Nephron (organoid): Measurements from ENCODE around the gene CLPSL2.
"Not testable (repeated sequence)": the region's sequence is repeated elsewhere in the genome, so short reads cannot be mapped to it uniquely, and the experiment has no call there.

Experiments
- H3K27ac Mint-ChIP-seq, 3 experiments: 2 replicates each; pipeline ENCODE4 v1.8.0; 2020; ENCODE audit warnings: mixed read lengths in 3 of 3, mild to moderate bottlenecking in 2 of 3, moderate library complexity in 1 of 3
- H3K27me3 Mint-ChIP-seq: 2 replicates; pipeline ENCODE4 v1.8.0; 2021; ENCODE audit warnings: low read depth, mild to moderate bottlenecking, moderate library complexity, mixed read lengths
- H3K36me3 Mint-ChIP-seq: 2 replicates; pipeline ENCODE4 v1.8.0; 2020; ENCODE audit warnings: low read depth, mixed read lengths
- H3K4me1 Mint-ChIP-seq: 2 replicates; pipeline ENCODE4 v1.8.0; 2020; ENCODE audit warnings: mixed read lengths
- H3K4me3 Mint-ChIP-seq, 3 experiments: 2 replicates each; pipeline ENCODE4 v1.8.0; 2020; ENCODE audit warnings: mild to moderate bottlenecking in 3 of 3, mixed read lengths in 3 of 3, moderate library complexity in 2 of 3
- H3K9me3 Mint-ChIP-seq: 2 replicates; pipeline ENCODE4 v1.8.0; 2020; ENCODE audit warnings: mixed read lengths
- CTCF ChIP-seq, 3 experiments: fragments of 200-600 bp; sonication (generic); IDR thresholded peaks; one replicate each; pipeline ENCODE4 v1.5.0; 2021; ENCODE audit warnings: antibody characterized with exemption in 3 of 3; ENCODE audit not compliant: unreplicated experiment in 3 of 3

Gene CLPSL2

GRCh38 chr6:35730745-35731413 is 45.5 kb upstream of the CLPSL2 start:
- no peak for TF ChIP-seq CTCF (IDR thresholded peaks at IDR 0.05; ENCODE audit: unreplicated experiment in 3 of 3)
- Mint-ChIP-seq H3K9me3 (no peaks in the 10 kb centered on the region), H3K36me3 (no peaks in the 10 kb centered on the region), H3K4me1 (peaks cover 40% of the 10 kb centered on the region), H3K27ac (peak overlapping the region; percentile 98 to 99 (median 99)), H3K27me3 (no peaks in the 10 kb centered on the region), H3K4me3 (peak overlapping the region; percentile 88 to 91 (median 91))

- Mint-ChIP-seq H3K27me3 (peaks cover 3% of the 10 kb centered on the region), H3K4me3 (peak overlapping the region; percentile 88 to 91 (median 91)), H3K4me1 (peaks cover 35% of the 10 kb centered on the region), H3K9me3 (no peaks in the 10 kb centered on the region), H3K36me3 (no peaks in the 10 kb centered on the region), H3K27ac (peak overlapping the region; percentile 98 to 99 (median 99))
- no peak for TF ChIP-seq CTCF (IDR thresholded peaks at IDR 0.05; ENCODE audit: unreplicated experiment in 3 of 3)
Measured at GRCh38 chr6:35731414-35731735, 45.0 kb upstream of the CLPSL2 start.

GRCh38 chr6:35731736-35732532 is 44.5 kb upstream of the CLPSL2 start:
- TF ChIP-seq CTCF (IDR thresholded peaks at IDR 0.05; ENCODE audit: unreplicated experiment in 3 of 3), result peak in 1 of 3 experiments; percentile 18
- peaks cover 29% of the 10 kb centered on the region for H3K4me1 Mint-ChIP-seq
- H3K4me3 Mint-ChIP-seq, result peak overlapping the region; percentile 88 to 91 (median 91)
- H3K27me3 Mint-ChIP-seq, result peaks cover 3% of the 10 kb centered on the region
- H3K36me3 Mint-ChIP-seq, result no peaks in the 10 kb centered on the region
- H3K9me3 Mint-ChIP-seq, result no peaks in the 10 kb centered on the region
- H3K27ac Mint-ChIP-seq, result peak overlapping the region; percentile 98 to 99 (median 99)

- Mint-ChIP-seq H3K27ac (peak overlapping the region; percentile 37 to 81 (median 59)), H3K27me3 (peaks cover 3% of the 10 kb centered on the region), H3K4me3 (peak overlapping the region in 1 of 3 experiments; percentile 34), H3K36me3 (no peaks in the 10 kb centered on the region), H3K9me3 (no peaks in the 10 kb centered on the region), H3K4me1 (peaks cover 32% of the 10 kb centered on the region)
- TF ChIP-seq CTCF (IDR thresholded peaks at IDR 0.05; ENCODE audit: unreplicated experiment in 3 of 3), result no peak
Measured at GRCh38 chr6:35733633-35734032, 42.8 kb upstream of the CLPSL2 start.

GRCh38 chr6:35734319-35734718 is 42.1 kb upstream of the CLPSL2 start:
- Mint-ChIP-seq H3K4me1 (peaks cover 34% of the 10 kb centered on the region), H3K27ac (peak overlapping the region in 1 of 3 experiments; percentile 81)
- H3K9me3 Mint-ChIP-seq, H3K4me3 Mint-ChIP-seq, H3K36me3 Mint-ChIP-seq, H3K27me3 Mint-ChIP-seq: not testable (repeated sequence)

- Mint-ChIP-seq H3K27ac (no peak overlapping the region), H3K36me3 (no peaks in the 10 kb centered on the region), H3K4me3 (no peak overlapping the region), H3K27me3 (peaks cover 3% of the 10 kb centered on the region), H3K4me1 (peaks cover 34% of the 10 kb centered on the region), H3K9me3 (no peaks in the 10 kb centered on the region)
- no peak for TF ChIP-seq CTCF (IDR thresholded peaks at IDR 0.05; ENCODE audit: unreplicated experiment in 3 of 3)
Measured at GRCh38 chr6:35735452-35735851, 40.9 kb upstream of the CLPSL2 start.
